ENCODE data around the gene WDFY2. TPM values are rescaled to one million over a fixed set of nuclear protein-coding genes. Genes with fewer than 3 reads are reported as not detected.

WDFY2 gene
- total and polyA plus RNA-seq, 2 of the 8 experiments (the other 6 are each of a cell fraction or from before 2014, with no cell fraction given), result 13.9 to 29.0 TPM

GRCh38 chr13:51765142-51765515 is 180.9 kb downstream of the WDFY2 start:
- Histone ChIP-seq H3K56ac (replicated peaks; ENCODE audit: insufficient read length, low read depth, low read length) (no peak overlapping the region), H2BK20ac (ENCODE audit: low read length) (no peak overlapping the region), H3K27ac (ENCODE audit: low read depth, low read length) (no peak overlapping the region), H3K79me1 (ENCODE audit: low read depth, low read length) (no peaks in the 10 kb centered on the region; the same call in 1 of the 2 replicates), H3K9ac (replicated peaks in 1 of 4; ENCODE audit: extremely low read depth in 1 of 4, low read depth in 3 of 4, low read length in 3 of 4) (no peak overlapping the region), H3K4me1 (replicated peaks in 1 of 4; ENCODE audit: control insufficient read depth in 3 of 4, insufficient read depth in 4 of 4, low read length in 3 of 4) (peaks cover 7 to 10% (median 9%) of the 10 kb centered on the region in 4 experiments), H3K4ac (replicated peaks; ENCODE audit: insufficient read length, low read depth, low read length) (no peak overlapping the region), H4K20me1 (replicated peaks in 1 of 2; ENCODE audit: control insufficient read depth in 1 of 2, insufficient read depth in 2 of 2, low read length in 2 of 2) (peaks cover 0 to 3% of the 10 kb centered on the region in 2 experiments), H3K14ac (ENCODE audit: insufficient read length) (no peak overlapping the region), H2BK15ac (ENCODE audit: low read length) (no peak overlapping the region), H2BK12ac (ENCODE audit: low read depth, low read length) (no peak overlapping the region), H4K91ac (replicated peaks; ENCODE audit: insufficient read length, low read length) (no peak overlapping the region), H3K18ac (ENCODE audit: extremely low read depth, low read length) (no peak overlapping the region), H3K79me2 (ENCODE audit: control insufficient read depth in 1 of 2, insufficient read depth in 2 of 2, low read length in 2 of 2) (no peaks in the 10 kb centered on the region), H2AFZ (ENCODE audit: low read length) (no peak overlapping the region), H3K23ac (ENCODE audit: insufficient read length) (no peak overlapping the region), H4K8ac (ENCODE audit: extremely low read depth, insufficient read depth, low read length) (no peak overlapping the region), H2BK5ac (ENCODE audit: low read depth, low read length) (no peak overlapping the region; the same call in 1 of the 2 replicates), H3K36me3 (ENCODE audit: control insufficient read depth in 2 of 4, insufficient read depth in 4 of 4, low read length in 3 of 4) (peaks cover 0 to 16% (median 4%) of the 10 kb centered on the region in 4 experiments; a peak in 6 of 8 replicates), H2BK120ac (replicated peaks; ENCODE audit: low read depth, low read length) (no peak overlapping the region), H3K4me3 (ENCODE audit: extremely low read depth in 1 of 4, insufficient read depth in 2 of 4, low read depth in 3 of 4, low read length in 4 of 4) (no peak overlapping the region), H3K4me2 (ENCODE audit: insufficient read depth in 1 of 2, low read depth in 2 of 2, low read length in 2 of 2) (no peak overlapping the region), H4K5ac (ENCODE audit: insufficient read length, low read depth, low read length) (no peak overlapping the region), H3K23me2 (ENCODE audit: low read depth, low read length) (no peaks in the 10 kb centered on the region), H3K9me3 (ENCODE audit: insufficient read depth in 2 of 2, low read depth in 1 of 2, low read length in 1 of 2) (no peaks in the 10 kb centered on the region), H3K27me3 (replicated peaks in 1 of 4; ENCODE audit: control insufficient read depth in 3 of 4, extremely low read depth in 1 of 4, insufficient read depth in 3 of 4, low read length in 3 of 4) (no peaks in the 10 kb centered on the region), H2AK5ac (ENCODE audit: low read depth, low read length) (no peak overlapping the region)
- ChIA-PET CTCF (ENCODE audit: partially characterized antibody) (interaction anchor here (1.1 to 1.7 kb wide), 5 partner anchors 8 to 330 kb away, joined by 4 to 6 read pairs (median 4); partner anchors contain the start of gene TMEM272), POLR2A (ENCODE audit: partially characterized antibody) (no interaction called here)
- no peak for FAIRE-seq
- WGBS, 2 experiments (ENCODE audit: extremely low coverage in 1 of 2, insufficient coverage in 1 of 2, insufficient read length in 1 of 2, insufficient replicate concordance in 2 of 2, low coverage in 1 of 2, low lambda C conversion rate in 2 of 2, missing lambda C conversion rate in 1 of 2), result 94% methylated on average over 4 of the region's 4 CpGs; no CpG with 5 or more reads in 1 of the 2 experiments
- DNase-seq (ENCODE audit: low read depth in 1 of 2, low spot score in 2 of 2), result no peak
- TF ChIP-seq EP300 (IDR thresholded peaks at IDR 0.05; ENCODE audit: borderline replicate concordance in 1 of 2, low read depth in 2 of 2, low read length in 2 of 2), result no peak
- no peak for TF ChIP-seq ATF2 (IDR thresholded peaks at IDR 0.05; ENCODE audit: low read length)

Measured in H1 (cell line).